Left lung (tissue), 10 donors: ENCODE results near the gene CTDP1. TPM values are rescaled to one million over a fixed set of nuclear protein-coding genes. Genes with fewer than 3 reads are reported as not detected.
"Not testable (repeated sequence)": the region's sequence is repeated elsewhere in the genome, so short reads cannot be mapped to it uniquely, and the experiment has no call there.

Source experiments
- ATAC-seq: fragments of 200-7000 bp; cut with Tn5 transposase; one replicate; pipeline ENCODE4 v1.9.1; 2020; ENCODE audit warnings: moderate library complexity
- DNase-seq, 4 donors: peaks; one replicate each; pipeline ENCODE4 v3.0.0-alpha.2; 2013 to 2020
- H3K27ac ChIP-seq, 2 donors: fragments of 200-600 bp; sonication (generic) in 1 of 2; one replicate each; pipeline versions ENCODE4 v1.5.0 to v1.8.0; 2020 to 2021
- H3K27me3 ChIP-seq, 2 donors: fragments of 200-600 bp; sonication (generic) in 1 of 2; one replicate each; pipeline versions ENCODE4 v1.5.0 to v1.8.0; 2020 to 2021
- H3K36me3 ChIP-seq, 2 donors: fragments of 200-600 bp; sonication (generic) in 1 of 2; one replicate each; pipeline versions ENCODE4 v1.5.0 to v1.8.0; 2020 to 2021
- H3K4me1 ChIP-seq, 2 donors: fragments of 200-600 bp; one replicate each; pipeline ENCODE4 v1.8.0; 2021
- H3K4me3 ChIP-seq, 2 donors: fragments of 200-600 bp; sonication (generic) in 1 of 2; one replicate each; pipeline versions ENCODE4 v1.5.0 to v1.8.0; 2020 to 2021; ENCODE audit warnings: mild to moderate bottlenecking in 1 of 2
- H3K9me3 ChIP-seq, 2 donors: fragments of 200-600 bp; sonication (generic) in 1 of 2; one replicate each; pipeline versions ENCODE4 v1.5.0 to v1.8.0; 2020 to 2021
- CTCF ChIP-seq, 2 donors: fragments of 200-600 bp; sonication (generic) in 1 of 2; IDR thresholded peaks; one replicate each; pipeline versions ENCODE4 v1.5.0 to v1.8.0; 2021; ENCODE audit warnings: antibody characterized with exemption in 2 of 2
- intact Hi-C, 2 donors: fragments of 100-400 bp; cut with DNase I; formaldehyde crosslinking; loops; one replicate each; pipeline versions ENCODE4 v1.11.2 to v1.14.2; 2022
- polyA plus RNA-seq, 6 donors: library from polyadenylated mRNA; unstranded; fragments of 120-200 nt; gene quantifications; one replicate each; pipeline ENCODE4 v1.2.1, GENCODE V29; 2013; ENCODE audit not compliant: insufficient read length in 6 of 6
- total RNA-seq, 2 donors: library from RNA; stranded (reverse); fragmentation: NEBNext Ultra II Directional; extraction: Animal tissue kit (Norgen Biotek cat#: 25700); gene quantifications; one replicate each; pipeline ENCODE4 v1.2.1, GENCODE V29; 2021
- donor health status: DM: no; HTN: yes; CAD: no.
- donor health status: DM: no; HTN: no; CAD: no.

Gene CTDP1
- total and polyA plus RNA-seq, 8 donors, result 8.4 to 24.4 (median 11.4) TPM

GRCh38 chr18:79729611-79730010 lies 50.0 kb downstream of the CTDP1 start:
- no peak for ATAC-seq
- no peak for TF ChIP-seq CTCF (IDR thresholded peaks at IDR 0.05)

GRCh38 chr18:79730804-79731203 lies 51.2 kb downstream of the CTDP1 start:
- ATAC-seq (no peak), DNase-seq (peak in 1 of 4 donors; percentile 41)
- no peak for TF ChIP-seq CTCF (IDR thresholded peaks at IDR 0.05)
- H3K9me3 ChIP-seq, result peaks cover 0 to 77% of the 10 kb centered on the region in 2 donors
- no peak overlapping the region for H3K4me3 ChIP-seq
- no peak overlapping the region for H3K27ac ChIP-seq
- peaks cover 0 to 97% of the 10 kb centered on the region in 2 donors for H3K36me3 ChIP-seq
- intact Hi-C loops, result no loop called here
- H3K4me1 ChIP-seq, result no peaks in the 10 kb centered on the region
- H3K27me3 ChIP-seq, result no peaks in the 10 kb centered on the region

More at GRCh38 chr18:79729611-79730010, 50.0 kb downstream of the CTDP1 start:
- Histone ChIP-seq H3K4me3 (no peak overlapping the region), H3K27ac (no peak overlapping the region), H3K9me3 (peaks cover 0 to 69% of the 10 kb centered on the region in 2 donors), H3K36me3 (peaks cover 0 to 97% of the 10 kb centered on the region in 2 donors), H3K27me3 (no peaks in the 10 kb centered on the region), H3K4me1 (no peaks in the 10 kb centered on the region)
- intact Hi-C loops, result no loop called here
- DNase-seq, result peak in 1 of 4 donors; percentile 61

- H3K4me1 ChIP-seq, H3K27ac ChIP-seq, ATAC-seq, H3K4me3 ChIP-seq, H3K27me3 ChIP-seq, intact Hi-C loops, DNase-seq: not testable (repeated sequence)
- Histone ChIP-seq H3K9me3 (peaks cover 0 to 80% of the 10 kb centered on the region in 2 donors), H3K36me3 (peaks cover 0 to 99% of the 10 kb centered on the region in 2 donors)
These were observed 52.5 kb downstream of the CTDP1 start for GRCh38 chr18:79731881-79732720.

- no peak overlapping the region for H3K4me3 ChIP-seq
- peaks cover 0 to 99% of the 10 kb centered on the region in 2 donors for H3K36me3 ChIP-seq
- no peak overlapping the region for H3K27ac ChIP-seq
- H3K9me3 ChIP-seq, result peaks cover 0 to 74% of the 10 kb centered on the region in 2 donors
- no peak for TF ChIP-seq CTCF (IDR thresholded peaks at IDR 0.05)
- H3K27me3 ChIP-seq, result no peaks in the 10 kb centered on the region
- intact Hi-C loops, result no loop called here
- ATAC-seq (no peak), DNase-seq (no peak)
- no peaks in the 10 kb centered on the region for H3K4me1 ChIP-seq
These were observed 53.1 kb downstream of the CTDP1 start for GRCh38 chr18:79732721-79733025.

GRCh38 chr18:79733135-79733701 lies 53.6 kb downstream of the CTDP1 start:
- ATAC-seq (no peak), DNase-seq (peak in 3 of 4 donors; percentile 39 to 68 (median 43))
- H3K36me3 ChIP-seq, result peaks cover 0 to 99% of the 10 kb centered on the region in 2 donors
- H3K4me3 ChIP-seq, result no peak overlapping the region
- no peak for TF ChIP-seq CTCF (IDR thresholded peaks at IDR 0.05)
- H3K27ac ChIP-seq, result no peak overlapping the region
- H3K9me3 ChIP-seq, result peaks cover 0 to 76% of the 10 kb centered on the region in 2 donors
- intact Hi-C loops, result no loop called here
- H3K27me3 ChIP-seq, result no peaks in the 10 kb centered on the region
- no peaks in the 10 kb centered on the region for H3K4me1 ChIP-seq
